Loucy (cell line): ENCODE measurements around the gene BUD23.

Experiments
- H2AFZ ChIP-seq: fragments of 200-600 bp; sonication (generic); 2 replicates; pipeline ENCODE4 v1.6.0; 2016; ENCODE audit warnings: antibody characterized with exemption, mild to moderate bottlenecking, low read length, moderate library complexity
- H3F3A ChIP-seq: fragments of 200-600 bp; 2 replicates; pipeline ENCODE4 v1.6.0; 2016; ENCODE audit warnings: antibody characterized with exemption, low read depth, mild to moderate bottlenecking
- H3K27me3 ChIP-seq: fragments of 200-600 bp; sonication (generic); 2 replicates; pipeline ENCODE4 v1.6.1; 2014; ENCODE audit warnings: low read length, mild to moderate bottlenecking; ENCODE audit not compliant: insufficient read depth, poor library complexity, severe bottlenecking
- H3K36me3 ChIP-seq: fragments of 200-600 bp; sonication (generic); 2 replicates; pipeline ENCODE4 v1.6.1; 2016; ENCODE audit warnings: low read length; ENCODE audit not compliant: insufficient read depth
- H3K4me1 ChIP-seq: fragments of 200-600 bp; sonication (generic); 2 replicates; pipeline ENCODE4 v1.5.1; 2014; ENCODE audit warnings: low read length, mild to moderate bottlenecking; ENCODE audit not compliant: insufficient read depth, poor library complexity, severe bottlenecking
- H3K4me2 ChIP-seq: fragments of 200-600 bp; sonication (generic); 2 replicates; pipeline ENCODE4 v1.6.0; 2014; ENCODE audit warnings: antibody characterized with exemption, low read length, low read depth, mild to moderate bottlenecking; ENCODE audit not compliant: poor library complexity, severe bottlenecking
- H3K4me3 ChIP-seq: fragments of 200-600 bp; sonication (generic); 2 replicates; pipeline ENCODE4 v1.5.1; 2014; ENCODE audit warnings: low read length, mild to moderate bottlenecking, mixed read lengths; ENCODE audit not compliant: poor library complexity, severe bottlenecking
- H3K79me2 ChIP-seq: fragments of 200-600 bp; sonication (generic); 2 replicates; pipeline ENCODE4 v1.6.1; 2014; ENCODE audit warnings: low read length; ENCODE audit not compliant: insufficient read depth
- H3K9ac ChIP-seq: fragments of 200-600 bp; sonication (generic); 2 replicates; pipeline ENCODE4 v1.6.0; 2014; ENCODE audit warnings: mild to moderate bottlenecking, low read depth, low read length, moderate library complexity; ENCODE audit not compliant: poor library complexity, severe bottlenecking
- H3K9me2 ChIP-seq: fragments of 200-600 bp; sonication (generic); replicated peaks from 2 replicates; pipeline ENCODE4 v1.6.1; 2016; ENCODE audit warnings: low read depth, low read length, mixed read lengths
- H3K9me3 ChIP-seq: fragments of 200-600 bp; sonication (generic); 2 replicates; pipeline ENCODE4 v1.6.1; 2014; ENCODE audit warnings: mild to moderate bottlenecking, antibody characterized with exemption, low read length, low read depth; ENCODE audit not compliant: insufficient read depth
- H4K20me1 ChIP-seq: fragments of 200-600 bp; sonication (generic); 2 replicates; pipeline ENCODE4 v1.6.0; 2014; ENCODE audit warnings: antibody characterized with exemption, low read length, mild to moderate bottlenecking; ENCODE audit not compliant: insufficient read depth, poor library complexity, severe bottlenecking
- EZH2phosphoT487 ChIP-seq: fragments of 200-600 bp; IDR thresholded peaks from 2 replicates; pipeline ENCODE4 v1.6.1; 2018; ENCODE audit warnings: antibody characterized with exemption, mild to moderate bottlenecking, moderate library complexity, borderline replicate concordance
- TF ChIP-seq, protein P1 (sequence below): fragments of 200-600 bp; sonication (generic); conservative IDR thresholded peaks from 2 replicates; pipeline ENCODE4 v1.5.1; 2014; ENCODE audit warnings: mild to moderate bottlenecking, antibody characterized with exemption, low read length

Gene BUD23

DNA sequence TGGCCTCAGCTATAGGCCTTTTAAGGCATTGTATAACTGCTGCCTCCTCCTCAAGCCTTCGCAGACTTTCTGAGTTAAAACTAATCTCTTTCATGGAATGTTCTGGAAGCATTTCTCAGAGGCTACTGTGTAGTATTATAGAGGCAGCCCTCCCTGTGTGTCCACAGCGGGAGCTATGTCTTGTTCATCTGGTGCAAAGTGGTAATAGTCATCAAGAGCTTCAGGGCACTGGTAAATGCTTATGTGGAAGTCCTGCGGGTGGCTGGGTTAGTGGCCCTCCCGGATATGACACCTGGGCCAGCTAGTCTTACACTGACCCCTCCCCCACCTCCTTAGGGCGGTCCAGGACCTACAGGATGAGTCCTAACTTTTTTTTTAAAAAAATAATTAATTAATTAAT lies 57.4 kb downstream of the BUD23 start:
- Histone ChIP-seq H3K9me2 (no peaks in the 10 kb centered on the region), H3K27me3 (no peaks in the 10 kb centered on the region), H4K20me1 (no peaks in the 10 kb centered on the region), H2AFZ (no peak overlapping the region), H3K79me2 (no peaks in the 10 kb centered on the region), H3K4me3 (no peak overlapping the region), H3K4me1 (peaks cover 8% of the 10 kb centered on the region), H3K9ac (no peak overlapping the region), H3K4me2 (no peak overlapping the region), H3F3A (no peaks in the 10 kb centered on the region), H3K36me3 (no peaks in the 10 kb centered on the region), H3K9me3 (no peaks in the 10 kb centered on the region)
- TF ChIP-seq, protein P1, sequence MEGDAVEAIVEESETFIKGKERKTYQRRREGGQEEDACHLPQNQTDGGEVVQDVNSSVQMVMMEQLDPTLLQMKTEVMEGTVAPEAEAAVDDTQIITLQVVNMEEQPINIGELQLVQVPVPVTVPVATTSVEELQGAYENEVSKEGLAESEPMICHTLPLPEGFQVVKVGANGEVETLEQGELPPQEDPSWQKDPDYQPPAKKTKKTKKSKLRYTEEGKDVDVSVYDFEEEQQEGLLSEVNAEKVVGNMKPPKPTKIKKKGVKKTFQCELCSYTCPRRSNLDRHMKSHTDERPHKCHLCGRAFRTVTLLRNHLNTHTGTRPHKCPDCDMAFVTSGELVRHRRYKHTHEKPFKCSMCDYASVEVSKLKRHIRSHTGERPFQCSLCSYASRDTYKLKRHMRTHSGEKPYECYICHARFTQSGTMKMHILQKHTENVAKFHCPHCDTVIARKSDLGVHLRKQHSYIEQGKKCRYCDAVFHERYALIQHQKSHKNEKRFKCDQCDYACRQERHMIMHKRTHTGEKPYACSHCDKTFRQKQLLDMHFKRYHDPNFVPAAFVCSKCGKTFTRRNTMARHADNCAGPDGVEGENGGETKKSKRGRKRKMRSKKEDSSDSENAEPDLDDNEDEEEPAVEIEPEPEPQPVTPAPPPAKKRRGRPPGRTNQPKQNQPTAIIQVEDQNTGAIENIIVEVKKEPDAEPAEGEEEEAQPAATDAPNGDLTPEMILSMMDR, result no peak
- TF ChIP-seq EZH2phosphoT487, result no peak

DNA sequence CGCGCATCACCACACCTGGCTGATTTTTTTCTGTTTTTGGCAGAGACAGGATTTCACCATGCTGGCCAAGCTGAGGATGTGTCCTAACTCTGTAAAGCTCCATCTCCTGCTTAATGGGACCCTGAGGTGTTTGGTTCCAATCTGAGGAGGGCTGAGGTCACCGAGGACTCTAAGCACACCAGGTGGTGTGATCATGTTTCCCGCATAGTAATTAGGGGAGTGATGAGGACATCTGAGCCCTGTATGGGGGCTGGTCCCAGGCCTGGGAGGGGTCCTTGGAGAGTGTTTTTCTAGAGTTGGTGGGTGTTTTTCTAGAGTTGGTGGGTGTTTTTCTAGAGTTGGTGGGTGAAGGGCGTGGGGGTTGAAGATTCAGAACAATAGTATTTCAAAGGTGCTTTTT lies 58.2 kb downstream of the BUD23 start:
- H3K79me2 ChIP-seq, result no peaks in the 10 kb centered on the region
- H3K9me3 ChIP-seq, result no peaks in the 10 kb centered on the region
- H3K9ac ChIP-seq, result no peak overlapping the region
- H3K9me2 ChIP-seq, result no peaks in the 10 kb centered on the region
- H3K27me3 ChIP-seq, result no peaks in the 10 kb centered on the region
- peaks cover 8% of the 10 kb centered on the region for H3K4me1 ChIP-seq
- no peaks in the 10 kb centered on the region for H4K20me1 ChIP-seq
- H3K4me3 ChIP-seq, result no peak overlapping the region
- no peak overlapping the region for H3K4me2 ChIP-seq
- H2AFZ ChIP-seq, result no peak overlapping the region
- TF ChIP-seq EZH2phosphoT487, result no peak
- TF ChIP-seq, protein P1, result no peak
- H3F3A ChIP-seq, result no peaks in the 10 kb centered on the region
- no peaks in the 10 kb centered on the region for H3K36me3 ChIP-seq

DNA sequence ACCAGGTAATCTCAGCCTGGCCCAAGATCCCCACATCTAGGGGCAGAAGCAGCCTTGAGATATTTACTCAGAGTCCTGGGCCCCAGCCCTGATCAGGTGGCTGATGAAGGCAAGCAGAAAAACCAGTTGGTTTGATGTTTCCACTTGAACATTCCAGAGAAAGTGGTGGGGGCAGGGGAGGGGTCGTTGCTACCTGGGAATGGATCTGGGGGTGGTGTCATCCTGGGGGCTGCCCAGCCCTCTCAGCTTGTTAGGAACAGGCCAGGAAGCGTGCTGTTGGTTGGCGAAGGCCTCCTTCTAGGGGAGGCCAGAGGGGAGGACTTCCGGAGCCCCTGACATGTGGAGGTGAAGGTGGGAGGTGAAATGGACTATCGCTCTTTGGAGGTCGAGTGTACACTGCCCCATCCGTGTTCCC lies 58.9 kb downstream of the BUD23 start:
- Histone ChIP-seq H3F3A (no peaks in the 10 kb centered on the region), H2AFZ (no peak overlapping the region), H3K79me2 (no peaks in the 10 kb centered on the region), H3K9me2 (no peaks in the 10 kb centered on the region), H3K9ac (no peak overlapping the region), H3K4me1 (peaks cover 6% of the 10 kb centered on the region), H3K36me3 (no peaks in the 10 kb centered on the region), H3K4me2 (no peak overlapping the region), H3K27me3 (no peaks in the 10 kb centered on the region), H4K20me1 (no peaks in the 10 kb centered on the region), H3K9me3 (no peaks in the 10 kb centered on the region), H3K4me3 (no peak overlapping the region)
- TF ChIP-seq EZH2phosphoT487, result no peak
- TF ChIP-seq, protein P1, result no peak
